Posterior vena cava (tissue), 2 donors: ENCODE data around the gene AP2A2. TPM values are rescaled to one million over a fixed set of nuclear protein-coding genes. Genes with fewer than 3 reads are reported as not detected.

ENCODE experiments used
- DNase-seq: peaks from one replicate; pipeline ENCODE4 v3.0.0-alpha.2; 2020; ENCODE audit warnings: low spot score
- intact Hi-C, 2 donors: fragments of 100-400 bp; cut with DNase I; formaldehyde crosslinking; loops; one replicate each; pipeline versions ENCODE4 v1.14.1 to v1.14.2; 2022 to 2023
- total RNA-seq, 2 donors: library from RNA; stranded (reverse); fragmentation: NEBNext Ultra II Directional; extraction: Animal tissue kit (Norgen Biotek cat#: 25700); gene quantifications; one replicate each; pipeline ENCODE4 v1.2.1, GENCODE V29; 2021
- donor health status: DM: yes; HTN: yes; CAD: no.
- donor health status: DM: yes; HTN: yes; CAD: no.

The AP2A2 gene
- total RNA-seq, 2 donors from 2014 or later, result 83.5 to 117 TPM

DNA sequence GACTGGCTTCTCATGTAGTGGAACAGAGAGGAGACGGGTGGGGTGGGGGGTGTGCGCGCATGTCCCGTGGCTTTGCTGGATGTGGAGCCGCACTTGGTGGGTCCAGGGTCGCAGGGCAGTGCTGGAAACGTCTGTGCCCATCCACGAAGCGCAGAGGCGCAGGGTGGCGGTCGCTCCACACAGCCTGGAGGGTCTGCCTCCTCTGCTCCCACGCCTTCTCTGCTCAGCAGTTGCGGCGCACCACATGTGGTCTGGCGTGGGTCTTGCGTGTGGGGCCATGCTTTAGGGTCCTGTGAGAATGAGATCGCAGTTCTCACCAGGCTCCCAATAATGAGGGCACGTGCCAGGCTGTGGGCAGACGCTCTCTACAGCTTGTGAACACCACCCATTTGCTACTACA lies 60.2 kb downstream of the AP2A2 start:
- no peak for DNase-seq

DNA sequence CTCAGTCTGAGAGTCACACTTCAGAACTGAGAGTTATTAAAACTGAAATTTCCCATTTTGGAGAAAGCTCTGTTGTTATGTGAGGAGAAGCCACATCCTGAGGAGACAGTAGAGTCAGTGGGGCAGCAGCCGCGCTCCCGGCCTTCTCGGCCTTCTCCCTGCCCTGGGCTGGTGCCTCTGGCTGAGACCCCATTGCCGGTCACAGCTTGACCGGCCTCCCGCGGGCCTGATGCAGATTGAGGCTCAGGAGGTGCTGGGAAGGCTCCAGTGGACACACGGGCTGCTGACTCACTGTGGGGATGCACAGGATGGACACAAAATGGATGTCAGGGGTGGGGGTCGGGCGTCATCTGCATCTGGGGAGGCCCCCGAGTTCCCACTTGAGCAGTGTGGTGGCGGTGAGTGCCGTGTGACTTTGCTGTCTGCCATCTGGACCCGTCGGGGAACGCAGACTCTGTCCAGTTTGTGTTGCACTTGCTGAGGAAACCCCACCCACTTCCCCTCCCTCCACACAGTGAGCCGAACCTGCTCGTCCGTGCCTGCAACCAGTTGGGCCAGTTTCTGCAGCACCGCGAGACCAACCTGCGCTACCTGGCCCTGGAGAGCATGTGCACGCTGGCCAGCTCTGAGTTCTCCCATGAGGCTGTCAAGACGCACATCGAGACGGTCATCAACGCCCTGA lies 60.7 kb downstream of the AP2A2 start:
- peak; percentile 67 for DNase-seq
- intact Hi-C loops, result no loop called here

More for the DNA sequence above, 60.2 kb downstream of the AP2A2 start:
- intact Hi-C loops, result no loop called here

- intact Hi-C loops, result no loop called here
- DNase-seq, result no peak
Observed at GRCh38 chr11:986952-987305, 61.3 kb downstream of the AP2A2 start.

DNA sequence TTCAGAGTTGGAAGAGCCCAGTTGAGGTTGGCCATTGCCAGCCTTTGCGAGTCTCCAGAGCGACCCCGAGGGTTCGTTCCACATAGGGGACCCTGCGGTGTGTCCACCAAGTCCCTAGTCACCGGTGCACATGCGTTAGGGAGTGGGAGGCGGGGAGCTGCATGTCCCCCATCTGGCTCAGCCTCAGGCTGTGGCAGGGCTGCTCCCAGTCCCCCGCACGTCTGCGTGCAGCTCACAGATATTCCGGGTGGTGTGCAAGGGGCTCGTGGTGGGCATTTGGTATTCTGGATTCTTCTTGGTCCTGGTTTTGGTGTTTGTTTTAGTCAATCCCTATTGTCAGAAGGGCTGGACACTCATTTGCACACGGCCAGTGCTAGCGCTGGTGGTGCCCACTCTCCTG lies 62.0 kb downstream of the AP2A2 start:
- DNase-seq, result no peak

GRCh38 chr11:990101-990500 lies 64.4 kb downstream of the AP2A2 start:
- intact Hi-C loops, result no loop called here

More for the DNA sequence above, 62.0 kb downstream of the AP2A2 start:
- intact Hi-C loops, result no loop called here

GRCh38 chr11:991034-991433 lies 65.4 kb downstream of the AP2A2 start:
- intact Hi-C loops, result no loop called here
- DNase-seq, result no peak

More at GRCh38 chr11:990101-990500, 64.4 kb downstream of the AP2A2 start:
- no peak for DNase-seq

- intact Hi-C loops, result no loop called here
- no peak for DNase-seq
Observed at GRCh38 chr11:991711-992307, 66.1 kb downstream of the AP2A2 start.

DNA sequence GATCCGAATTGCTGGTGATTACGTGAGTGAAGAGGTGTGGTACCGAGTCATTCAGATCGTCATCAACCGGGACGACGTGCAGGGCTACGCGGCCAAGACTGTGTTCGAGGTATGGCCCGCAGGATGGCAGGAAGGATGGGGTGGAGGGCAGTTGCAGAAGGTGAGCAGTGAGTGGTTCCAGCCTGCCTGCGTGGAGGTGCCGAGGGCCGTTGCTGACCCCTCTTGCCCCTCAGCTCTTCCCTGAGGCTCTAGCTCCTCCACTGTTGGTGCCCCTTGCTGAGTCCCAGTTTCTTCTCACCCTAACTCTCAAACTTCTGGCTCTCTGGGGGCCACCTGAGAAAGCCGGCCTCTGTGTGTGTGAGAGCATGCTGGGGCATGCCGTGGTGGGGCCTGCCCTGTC lies 66.9 kb downstream of the AP2A2 start:
- intact Hi-C loops, result no loop called here
- no peak for DNase-seq

DNA sequence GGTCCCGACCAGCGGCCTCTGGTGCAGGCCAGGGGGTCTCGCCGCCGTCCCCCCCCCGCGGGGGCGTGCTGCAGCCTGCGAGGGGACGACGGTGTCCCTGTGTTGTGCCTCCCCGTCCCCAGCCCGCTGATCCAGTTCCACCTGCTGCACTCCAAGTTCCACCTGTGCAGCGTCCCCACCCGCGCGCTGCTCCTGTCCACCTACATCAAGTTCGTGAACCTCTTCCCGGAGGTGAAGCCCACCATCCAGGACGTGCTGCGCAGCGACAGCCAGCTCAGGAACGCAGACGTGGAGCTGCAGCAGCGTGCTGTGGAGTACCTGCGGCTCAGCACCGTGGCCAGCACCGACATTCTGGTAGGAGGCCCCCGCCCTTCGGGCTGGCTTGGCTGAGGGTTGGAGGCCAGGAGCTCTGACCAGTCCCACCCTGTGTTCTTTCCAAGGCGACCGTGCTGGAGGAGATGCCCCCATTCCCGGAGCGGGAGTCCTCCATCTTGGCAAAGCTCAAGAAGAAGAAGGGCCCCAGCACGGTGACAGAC lies 68.0 kb downstream of the AP2A2 start:
- intact Hi-C loops, result no loop called here
- no peak for DNase-seq

DNA sequence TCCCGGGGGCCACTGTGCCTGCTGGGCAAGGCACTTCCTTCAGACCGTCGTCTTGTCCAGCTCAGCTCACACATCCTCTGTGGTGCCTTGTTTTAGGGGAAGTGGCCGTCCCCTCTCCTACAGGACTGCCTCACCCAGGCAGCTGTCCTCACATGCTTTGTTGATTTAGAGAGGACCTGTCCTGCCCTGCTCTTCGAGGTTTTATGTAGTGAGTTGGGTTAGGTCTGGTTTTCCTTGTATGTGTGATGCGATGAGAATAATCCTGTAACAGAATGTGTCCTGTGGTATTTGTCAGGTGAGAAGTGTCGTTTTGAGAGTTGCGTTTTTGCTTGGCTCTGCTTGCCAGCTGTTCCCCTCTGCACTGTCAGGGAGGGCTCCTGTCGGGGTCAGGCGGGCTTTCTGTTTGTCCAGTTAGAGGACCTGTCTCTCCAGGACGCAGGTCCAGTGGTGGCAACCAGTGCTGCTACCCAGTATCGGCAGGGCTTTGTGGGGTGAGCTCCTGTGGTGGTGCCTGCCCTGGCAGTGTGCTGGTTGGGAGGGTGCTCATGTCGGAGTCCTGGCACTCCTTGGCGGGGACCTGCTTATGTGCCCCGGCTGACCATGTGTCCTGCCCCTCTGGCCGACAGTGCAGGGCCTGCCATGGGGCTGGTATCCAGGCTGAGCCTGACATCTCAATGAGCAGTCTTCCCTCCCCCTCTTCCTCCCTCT lies 69.5 kb downstream of the AP2A2 start:
- intact Hi-C loops, result no loop called here
- no peak for DNase-seq

DNA sequence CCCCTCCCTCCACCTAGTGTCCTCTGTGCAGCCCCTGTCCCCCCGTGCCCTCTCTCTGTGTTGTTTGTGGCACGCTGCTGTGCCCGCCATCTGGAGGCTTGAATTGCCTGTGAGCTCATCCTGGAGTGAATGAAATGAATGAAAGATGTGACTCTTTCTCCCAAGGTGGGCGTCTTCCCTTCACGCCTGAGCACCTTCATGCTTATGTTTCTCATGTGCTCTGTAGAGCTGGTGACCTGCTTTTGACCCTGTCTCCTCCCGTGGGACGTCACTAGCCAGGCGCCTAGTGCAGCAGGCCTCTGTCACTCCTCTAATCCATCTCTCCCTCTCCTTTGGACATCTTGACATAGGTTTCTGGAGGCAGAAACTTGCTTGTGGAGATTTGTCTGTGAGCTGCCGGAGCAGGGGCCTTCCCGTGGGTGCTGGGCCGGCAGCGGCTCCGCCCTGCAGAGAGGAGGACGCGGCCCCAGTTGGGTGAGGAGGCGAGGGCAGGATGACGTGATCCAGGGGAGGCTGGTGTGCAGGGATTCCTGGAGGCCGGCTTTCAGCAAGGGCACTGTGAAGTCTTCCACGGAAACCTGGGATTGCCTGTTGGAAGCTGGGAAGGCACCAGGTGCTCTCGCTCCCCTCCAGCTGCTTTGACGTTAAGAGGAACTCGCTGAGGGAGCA lies 70.2 kb downstream of the AP2A2 start:
- DNase-seq, result no peak
- intact Hi-C loops, result no loop called here

GRCh38 chr11:996681-997080 lies 71.0 kb downstream of the AP2A2 start:
- intact Hi-C loops, result no loop called here
- no peak for DNase-seq

GRCh38 chr11:997907-998306 lies 72.2 kb downstream of the AP2A2 start:
- no peak for DNase-seq
- intact Hi-C loops, result loop anchor here in 1 of 2 donors (1.0 kb wide), 1 partner anchor 21 kb away; no protein-coding TSS in a partner anchor

- intact Hi-C loops, result no loop called here
- no peak for DNase-seq
Observed at GRCh38 chr11:999009-999408, 73.3 kb downstream of the AP2A2 start.

GRCh38 chr11:1000357-1001278 lies 74.9 kb downstream of the AP2A2 start:
- intact Hi-C loops, result no loop called here
- no peak for DNase-seq

DNA sequence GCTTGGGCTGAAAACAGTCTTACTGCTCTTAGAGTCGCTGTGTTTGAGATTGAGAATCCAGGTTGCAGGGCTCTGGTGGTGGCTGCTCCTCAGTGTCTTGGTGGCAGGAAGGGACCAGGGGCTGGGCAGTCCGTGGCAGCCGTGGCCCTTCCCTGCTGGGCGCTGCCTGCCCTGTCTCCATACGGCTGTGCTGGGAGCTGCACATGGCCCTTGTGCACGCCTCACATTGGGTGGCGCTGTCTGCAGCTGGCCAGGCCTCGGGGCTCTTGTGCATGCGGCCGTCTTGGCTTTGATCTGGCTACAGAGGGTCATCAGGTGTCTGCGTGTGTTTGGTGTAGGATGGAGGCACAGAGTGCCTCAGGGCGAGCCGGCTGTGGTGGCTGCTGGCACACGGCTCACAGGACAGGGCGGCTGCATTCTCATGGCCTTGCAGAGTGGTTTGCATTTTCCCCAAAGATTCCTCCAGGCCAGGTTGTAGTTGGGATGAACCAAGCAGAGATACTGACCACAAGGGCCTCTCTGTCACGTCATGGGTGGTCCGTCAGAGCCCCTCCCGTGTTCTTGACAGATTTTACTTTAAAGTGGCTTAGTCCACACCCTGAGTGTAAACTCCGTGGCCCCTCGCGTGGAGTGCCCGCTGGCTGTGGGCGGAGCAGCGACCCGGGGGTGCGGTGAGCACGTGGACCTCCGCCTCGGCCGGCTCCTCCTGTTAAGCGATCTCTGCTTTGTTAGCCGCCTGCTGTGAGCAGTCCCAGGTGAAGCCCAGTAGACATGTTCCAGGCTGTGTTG lies 76.1 kb downstream of the AP2A2 start:
- intact Hi-C loops, result no loop called here
- no peak for DNase-seq

DNA sequence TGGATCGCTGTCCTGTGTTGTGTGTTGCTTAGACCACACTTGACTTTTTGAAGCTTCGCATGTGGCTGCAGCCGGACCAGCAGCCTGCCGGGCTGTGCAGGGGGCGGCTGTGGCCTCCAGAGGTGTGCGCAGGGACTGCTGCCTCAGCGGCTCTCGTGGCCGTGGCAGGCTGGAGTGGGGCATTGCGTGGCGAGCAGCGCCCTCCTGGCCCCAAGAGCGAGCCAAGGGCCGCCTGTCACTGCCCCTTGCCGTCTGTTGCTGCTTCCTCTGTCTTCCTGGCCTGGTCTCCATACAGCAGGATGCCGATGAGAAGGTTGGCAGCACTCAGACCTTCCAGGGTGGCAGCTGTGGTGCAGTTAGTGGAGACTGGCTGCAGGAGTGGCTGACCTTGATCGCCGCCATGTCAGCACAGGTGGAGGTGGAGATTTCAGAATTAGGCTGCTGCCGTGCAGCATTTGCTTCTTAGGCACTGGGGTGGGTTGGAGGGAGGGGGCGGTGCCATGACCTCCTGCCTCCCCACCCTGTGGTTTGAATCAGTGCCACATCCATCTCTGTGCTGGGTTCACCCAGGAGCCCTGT lies 76.8 kb downstream of the AP2A2 start:
- DNase-seq, result no peak
- intact Hi-C loops, result no loop called here

DNA sequence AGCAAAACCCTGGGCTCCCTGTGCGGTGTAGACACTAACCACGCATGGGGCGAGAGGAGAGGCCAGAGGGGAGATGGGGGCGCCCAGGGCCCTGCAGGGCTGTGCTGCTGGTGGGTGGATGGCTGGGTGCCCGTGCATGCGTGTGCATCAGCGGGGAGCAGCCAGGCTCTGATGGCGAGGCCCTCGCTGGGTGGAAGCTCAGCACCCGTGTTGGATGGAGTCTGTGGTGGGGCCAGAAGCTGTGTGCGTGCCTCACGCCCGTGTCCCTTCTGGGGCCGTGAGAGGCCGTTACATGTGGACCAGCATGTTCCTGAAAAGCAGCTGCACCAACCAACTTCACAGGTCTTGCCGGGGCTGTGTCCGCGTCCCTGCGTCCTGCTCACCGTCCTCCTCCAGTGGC lies 77.5 kb downstream of the AP2A2 start:
- DNase-seq, result no peak
- intact Hi-C loops, result no loop called here
